PC-9 (cell line): ENCODE results near the gene ALKBH3.

Experiments
- CTCF ChIP-seq: fragments of 200-600 bp; sonication (generic); conservative IDR thresholded peaks from 2 replicates; pipeline ENCODE4 v1.6.1; 2017; ENCODE audit warnings: mixed run types, antibody characterized with exemption, mild to moderate bottlenecking, moderate library complexity
- EZH2 ChIP-seq: fragments of 200-600 bp; sonication (generic); IDR thresholded peaks from 2 replicates; pipeline ENCODE4 v1.8.0; 2017; ENCODE audit warnings: antibody characterized with exemption, low read depth

- TF ChIP-seq CTCF (no peak), EZH2 (no peak)
These were observed 24.3 kb downstream of the ALKBH3 start for GRCh38 chr11:43904742-43905535.
